Karpas-422 (cell line): ENCODE results near the gene TAGLN. TPM values are rescaled to one million over a fixed set of nuclear protein-coding genes. Genes with fewer than 3 reads are reported as not detected.

Source experiments
- DNase-seq: peaks from one replicate; pipeline ENCODE4 v3.0.0-alpha.2; 2015
- H2AFZ ChIP-seq: fragments of 200-600 bp; sonication (generic); 2 replicates; pipeline ENCODE4 v1.6.1; 2014; ENCODE audit warnings: antibody characterized with exemption, low read length, mixed read lengths
- H3K27ac ChIP-seq: fragments of 200-600 bp; sonication (generic); 2 replicates; pipeline ENCODE4 v1.5.1; 2014; ENCODE audit warnings: mild to moderate bottlenecking, low read length, moderate library complexity
- H3K27me3 ChIP-seq: fragments of 200-600 bp; sonication (generic); 2 replicates; pipeline ENCODE4 v1.6.1; 2014; ENCODE audit warnings: low read length, mixed read lengths
- H3K36me3 ChIP-seq: fragments of 200-600 bp; sonication (generic); 2 replicates; pipeline ENCODE4 v1.6.1; 2014; ENCODE audit warnings: low read length, mixed read lengths; ENCODE audit not compliant: insufficient read depth
- H3K4me1 ChIP-seq: fragments of 200-600 bp; sonication (generic); 2 replicates; pipeline ENCODE4 v1.6.1; 2014; ENCODE audit warnings: mild to moderate bottlenecking, low read length, mixed read lengths
- H3K4me2 ChIP-seq: fragments of 200-600 bp; sonication (generic); 2 replicates; pipeline ENCODE4 v1.6.1; 2014; ENCODE audit warnings: low read length, low read depth, mild to moderate bottlenecking; ENCODE audit not compliant: poor library complexity, severe bottlenecking
- H3K4me3 ChIP-seq: fragments of 200-600 bp; sonication (generic); 2 replicates; pipeline ENCODE4 v1.5.1; 2014; ENCODE audit warnings: mild to moderate bottlenecking, antibody characterized with exemption, low read length, mixed read lengths
- H3K79me2 ChIP-seq: fragments of 200-600 bp; sonication (generic); 2 replicates; pipeline ENCODE4 v1.6.1; 2014; ENCODE audit warnings: mild to moderate bottlenecking, low read length, mixed read lengths
- H3K9ac ChIP-seq: fragments of 200-600 bp; sonication (generic); 2 replicates; pipeline ENCODE4 v1.6.0; 2014; ENCODE audit warnings: low read length
- H3K9me2 ChIP-seq: fragments of 200-600 bp; sonication (generic), shearing (Covaris generic); replicated peaks from 2 replicates; pipeline ENCODE4 v1.6.0; 2014; ENCODE audit warnings: mild to moderate bottlenecking, low read length, moderate library complexity; ENCODE audit not compliant: insufficient read depth
- H3K9me3 ChIP-seq: fragments of 300-700, 200-600 bp; sonication (generic); 2 replicates; pipeline ENCODE4 v1.6.1; 2014; ENCODE audit warnings: low read length, mixed read lengths
- H4K20me1 ChIP-seq: fragments of 200-600 bp; sonication (generic); 2 replicates; pipeline ENCODE4 v1.6.1; 2014; ENCODE audit warnings: mild to moderate bottlenecking, antibody characterized with exemption, low read length, low read depth; ENCODE audit not compliant: insufficient read depth
- total RNA-seq: library from RNA; depleted of rRNA; stranded (reverse); fragments of >200 nt; shearing (Covaris generic); gene quantifications from 2 replicates; pipeline ENCODE4 v1.2.3, GENCODE V29; 2014; ENCODE audit warnings: low replicate concordance; rRNA removed

The TAGLN gene
- 3.3 TPM in 2 replicates for total RNA-seq

DNA sequence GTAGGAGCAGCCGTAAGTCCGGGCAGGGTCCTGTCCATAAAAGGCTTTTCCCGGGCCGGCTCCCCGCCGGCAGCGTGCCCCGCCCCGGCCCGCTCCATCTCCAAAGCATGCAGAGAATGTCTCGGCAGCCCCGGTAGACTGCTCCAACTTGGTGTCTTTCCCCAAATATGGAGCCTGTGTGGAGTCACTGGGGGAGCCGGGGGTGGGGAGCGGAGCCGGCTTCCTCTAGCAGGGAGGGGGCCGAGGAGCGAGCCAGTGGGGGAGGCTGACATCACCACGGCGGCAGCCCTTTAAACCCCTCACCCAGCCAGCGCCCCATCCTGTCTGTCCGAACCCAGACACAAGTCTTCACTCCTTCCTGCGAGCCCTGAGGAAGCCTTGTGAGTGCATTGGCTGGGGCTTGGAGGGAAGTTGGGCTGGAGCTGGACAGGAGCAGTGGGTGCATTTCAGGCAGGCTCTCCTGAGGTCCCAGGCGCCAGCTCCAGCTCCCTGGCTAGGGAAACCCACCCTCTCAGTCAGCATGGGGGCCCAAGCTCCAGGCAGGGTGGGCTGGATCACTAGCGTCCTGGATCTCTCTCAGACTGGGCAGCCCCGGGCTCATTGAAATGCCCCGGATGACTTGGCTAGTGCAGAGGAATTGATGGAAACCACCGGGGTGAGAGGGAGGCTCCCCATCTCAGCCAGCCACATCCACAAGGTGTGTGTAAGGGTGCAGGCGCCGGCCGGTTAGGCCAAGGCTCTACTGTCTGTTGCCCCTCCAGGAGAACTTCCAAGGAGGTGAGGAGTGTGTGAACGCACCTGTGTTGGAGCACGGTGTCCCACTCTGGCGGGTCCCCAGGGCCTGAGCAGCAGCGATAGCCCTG lies at the start of gene TAGLN:
TAGLN (plus strand) TSS at position 318 of the 863 bp plus-strand sequence. CDS start 3,644 bp downstream, outside the sequence.
- Histone ChIP-seq H3K4me2 (no peak within 1 kb of the TSS), H3K27me3 (no peaks in the 10 kb centered on the region), H3K27ac (no peak within 1 kb of the TSS), H3K9me2 (no peaks in the 10 kb centered on the region), H4K20me1 (no peaks in the 10 kb centered on the region), H3K4me1 (no peaks in the 10 kb centered on the region), H3K79me2 (no peaks in the 10 kb centered on the region), H3K36me3 (no peaks in the 10 kb centered on the region), H3K4me3 (no peak within 1 kb of the TSS), H3K9me3 (no peaks in the 10 kb centered on the region), H3K9ac (no peak within 1 kb of the TSS), H2AFZ (no peak within 1 kb of the TSS)
- no peak for DNase-seq

DNA sequence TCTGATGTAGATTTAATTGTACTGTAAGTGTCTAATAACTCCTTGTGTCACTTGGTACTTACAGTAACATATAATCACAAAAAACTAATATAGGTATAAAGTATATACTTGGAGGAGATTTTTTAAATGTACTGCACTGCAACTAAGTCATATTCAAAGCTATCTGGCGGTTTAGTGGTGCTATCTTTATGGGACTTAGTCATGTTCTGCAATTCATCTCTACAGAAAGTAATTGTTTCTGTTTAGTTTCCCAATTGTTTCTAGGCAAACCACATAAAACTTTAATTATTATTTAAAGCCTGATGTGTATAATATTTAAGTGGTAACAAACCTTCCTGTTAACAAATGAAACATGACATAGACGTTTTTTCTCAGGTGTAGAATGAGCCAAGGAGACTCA lies 47.1 kb upstream of the TAGLN start:
- peaks cover 3% of the 10 kb centered on the region; the same call in 1 of the 2 replicates for H3K36me3 ChIP-seq
- no peak overlapping the region for H3K9ac ChIP-seq
- no peak overlapping the region for H3K4me2 ChIP-seq
- H3K9me3 ChIP-seq, result no peaks in the 10 kb centered on the region
- no peak overlapping the region for H3K4me3 ChIP-seq
- H3K27me3 ChIP-seq, result no peaks in the 10 kb centered on the region
- no peaks in the 10 kb centered on the region for H3K9me2 ChIP-seq
- no peak overlapping the region for H2AFZ ChIP-seq
- DNase-seq, result no peak
- peaks cover 86% of the 10 kb centered on the region for H3K79me2 ChIP-seq
- no peak overlapping the region for H3K27ac ChIP-seq
- H3K4me1 ChIP-seq, result no peaks in the 10 kb centered on the region
- no peaks in the 10 kb centered on the region for H4K20me1 ChIP-seq

DNA sequence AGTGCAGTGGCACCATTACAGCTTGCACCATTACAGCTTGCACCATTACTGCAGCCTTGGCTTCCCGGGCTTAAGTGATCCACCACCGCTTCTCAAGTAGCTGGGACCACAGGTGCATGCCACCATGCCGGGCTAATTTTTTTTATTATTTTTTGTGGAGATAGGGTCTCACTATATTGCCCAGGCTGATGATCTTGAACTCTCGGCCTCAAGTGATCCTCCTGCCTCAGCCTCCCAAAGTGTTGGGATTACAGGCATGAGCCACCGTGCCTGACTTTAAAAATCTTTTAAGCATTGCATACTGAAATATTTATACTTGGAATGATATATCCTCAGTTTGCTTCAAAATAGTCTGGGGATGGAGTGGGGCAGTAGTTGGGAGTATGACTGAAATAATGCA lies 44.7 kb upstream of the TAGLN start:
- no peak overlapping the region for H3K4me2 ChIP-seq
- H2AFZ ChIP-seq, result no peak overlapping the region
- no peak overlapping the region for H3K9ac ChIP-seq
- no peak overlapping the region for H3K27ac ChIP-seq
- peaks cover 87% of the 10 kb centered on the region for H3K79me2 ChIP-seq
- H3K4me3 ChIP-seq, result no peak overlapping the region
- no peaks in the 10 kb centered on the region for H3K27me3 ChIP-seq
- peaks cover 3% of the 10 kb centered on the region; the same call in 1 of the 2 replicates for H3K36me3 ChIP-seq
- no peak for DNase-seq
- H4K20me1 ChIP-seq, result no peaks in the 10 kb centered on the region
- no peaks in the 10 kb centered on the region for H3K9me3 ChIP-seq
- no peaks in the 10 kb centered on the region for H3K4me1 ChIP-seq
- no peaks in the 10 kb centered on the region for H3K9me2 ChIP-seq

DNA sequence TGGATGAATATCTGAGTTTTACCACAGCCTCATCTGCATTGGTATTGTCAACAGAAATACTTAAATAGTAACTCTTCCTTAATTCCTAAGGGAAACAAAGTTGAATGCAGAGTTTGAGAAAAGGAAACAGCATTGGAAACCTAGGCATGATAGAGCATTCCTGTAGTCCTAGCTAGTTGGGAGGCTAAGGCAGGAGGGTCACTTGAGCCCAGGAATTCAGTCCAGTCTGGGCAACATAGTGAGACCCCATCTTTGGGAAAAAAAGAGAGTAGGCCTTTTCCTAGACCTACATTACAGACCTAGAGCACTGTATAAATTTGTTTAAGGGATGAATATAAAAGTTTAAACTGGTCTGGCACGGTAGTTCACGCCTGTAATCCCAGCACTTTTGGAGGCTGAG lies 41.7 kb upstream of the TAGLN start:
- no peak overlapping the region for H3K4me3 ChIP-seq
- H3K4me2 ChIP-seq, result no peak overlapping the region
- H3K79me2 ChIP-seq, result peaks cover 74% of the 10 kb centered on the region
- peaks cover 5% of the 10 kb centered on the region for H3K36me3 ChIP-seq
- no peaks in the 10 kb centered on the region for H4K20me1 ChIP-seq
- H3K27me3 ChIP-seq, result no peaks in the 10 kb centered on the region
- no peaks in the 10 kb centered on the region for H3K9me3 ChIP-seq
- H3K4me1 ChIP-seq, result no peaks in the 10 kb centered on the region
- no peak overlapping the region for H2AFZ ChIP-seq
- H3K9me2 ChIP-seq, result no peaks in the 10 kb centered on the region
- H3K9ac ChIP-seq, result no peak overlapping the region
- no peak for DNase-seq
- H3K27ac ChIP-seq, result no peak overlapping the region

DNA sequence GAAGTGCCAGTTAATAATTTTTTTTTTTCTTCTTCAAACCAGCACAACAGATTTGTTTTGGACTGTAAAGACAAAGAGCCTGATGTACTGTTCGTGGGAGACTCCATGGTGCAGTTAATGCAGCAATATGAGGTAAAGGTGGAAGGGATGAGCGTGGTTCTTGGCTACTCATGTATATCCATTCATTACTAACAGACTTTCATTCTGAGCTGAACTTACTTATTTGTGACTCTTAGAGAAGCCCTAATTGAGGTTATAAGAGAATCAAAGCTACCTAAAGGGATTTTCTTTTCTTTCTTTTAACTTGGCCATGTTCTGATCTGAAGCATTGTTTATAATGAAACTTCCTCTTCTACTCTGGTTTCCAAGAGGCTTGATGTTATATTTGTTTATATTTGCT lies 39.3 kb upstream of the TAGLN start:
- no peaks in the 10 kb centered on the region for H4K20me1 ChIP-seq
- no peak overlapping the region for H3K9ac ChIP-seq
- H2AFZ ChIP-seq, result no peak overlapping the region
- no peaks in the 10 kb centered on the region for H3K4me1 ChIP-seq
- H3K4me2 ChIP-seq, result no peak overlapping the region
- H3K27me3 ChIP-seq, result no peaks in the 10 kb centered on the region
- no peaks in the 10 kb centered on the region for H3K9me3 ChIP-seq
- peaks cover 5% of the 10 kb centered on the region; the same call in 1 of the 2 replicates for H3K36me3 ChIP-seq
- H3K27ac ChIP-seq, result no peak overlapping the region
- no peak for DNase-seq
- H3K79me2 ChIP-seq, result peaks cover 51% of the 10 kb centered on the region
- H3K4me3 ChIP-seq, result no peak overlapping the region
- H3K9me2 ChIP-seq, result no peaks in the 10 kb centered on the region

DNA sequence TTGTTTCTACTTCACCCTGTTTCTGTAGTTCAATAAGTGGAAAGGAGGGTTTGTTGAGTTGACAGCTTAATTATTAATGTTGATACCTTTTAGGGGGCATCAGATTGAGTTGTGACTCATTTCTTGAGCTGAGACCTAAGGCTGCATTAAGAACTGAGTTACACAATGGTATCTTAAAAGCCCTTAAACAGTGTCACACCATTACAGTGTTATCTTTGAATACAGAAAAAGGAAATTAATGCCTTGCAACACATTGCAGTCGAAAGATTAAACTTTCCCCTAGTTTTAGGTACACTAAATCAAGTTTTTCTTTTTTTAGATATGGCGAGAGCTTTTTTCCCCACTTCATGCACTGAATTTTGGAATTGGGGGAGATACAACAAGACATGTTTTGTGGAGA lies 38.3 kb upstream of the TAGLN start:
- H3K9ac ChIP-seq, result no peak overlapping the region
- no peak overlapping the region for H3K4me2 ChIP-seq
- H3K9me2 ChIP-seq, result no peaks in the 10 kb centered on the region
- no peaks in the 10 kb centered on the region for H3K9me3 ChIP-seq
- peaks cover 5% of the 10 kb centered on the region; the same call in 1 of the 2 replicates for H3K36me3 ChIP-seq
- H2AFZ ChIP-seq, result no peak overlapping the region
- H3K4me1 ChIP-seq, result no peaks in the 10 kb centered on the region
- DNase-seq, result no peak
- no peak overlapping the region for H3K27ac ChIP-seq
- no peak overlapping the region for H3K4me3 ChIP-seq
- H3K79me2 ChIP-seq, result peaks cover 41% of the 10 kb centered on the region
- no peaks in the 10 kb centered on the region for H4K20me1 ChIP-seq
- H3K27me3 ChIP-seq, result no peaks in the 10 kb centered on the region

DNA sequence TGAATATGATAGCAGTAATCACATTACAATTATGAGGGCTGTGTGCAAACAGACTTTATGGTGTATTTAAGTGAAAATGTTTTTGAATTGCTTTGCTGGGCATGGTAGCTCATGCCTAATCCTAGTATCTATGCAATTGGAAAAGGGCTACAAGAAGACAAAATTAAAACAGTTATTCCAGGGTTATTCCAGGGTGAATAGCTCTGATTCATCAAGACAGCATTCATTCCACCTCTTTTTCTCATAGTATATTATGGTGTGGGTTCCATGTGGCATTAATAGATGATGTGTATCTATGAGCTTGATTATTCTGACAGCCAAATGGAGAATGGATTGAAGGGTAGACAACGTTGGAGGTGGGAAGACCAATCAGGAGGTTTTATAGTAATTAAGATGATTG lies 32.7 kb upstream of the TAGLN start:
- Histone ChIP-seq H2AFZ (no peak overlapping the region), H3K4me3 (no peak overlapping the region), H3K27ac (no peak overlapping the region), H3K9me3 (no peaks in the 10 kb centered on the region), H3K36me3 (0 out of 2 replicates have a peak, but pooled peaks cover 3% of the 10 kb centered on the region), H3K4me2 (no peak overlapping the region), H4K20me1 (no peaks in the 10 kb centered on the region), H3K9ac (no peak overlapping the region), H3K9me2 (no peaks in the 10 kb centered on the region), H3K4me1 (no peaks in the 10 kb centered on the region), H3K27me3 (no peaks in the 10 kb centered on the region), H3K79me2 (0 out of 2 replicates have a peak, but pooled peaks cover 4% of the 10 kb centered on the region)
- no peak for DNase-seq

DNA sequence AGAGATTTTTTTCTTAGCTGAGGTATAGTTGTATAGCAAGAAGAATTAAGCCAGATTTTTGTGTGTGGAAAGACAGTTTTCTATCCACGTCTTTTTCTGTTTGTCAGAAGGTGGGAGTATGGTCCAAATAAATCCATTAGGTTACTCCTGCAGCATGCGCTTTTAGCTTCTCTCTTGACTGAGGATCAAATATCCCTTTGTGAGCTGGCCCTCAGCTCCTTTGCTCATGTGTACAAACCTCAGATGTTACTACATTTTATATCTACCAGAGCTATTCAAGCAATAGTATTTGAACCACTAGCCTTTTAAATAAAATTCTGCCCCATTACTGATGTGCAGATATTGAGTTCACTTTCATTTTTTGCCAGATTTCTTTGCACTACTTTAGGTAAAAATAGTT lies 29.4 kb upstream of the TAGLN start:
- 0 out of 2 replicates have a peak, but pooled peaks cover 3% of the 10 kb centered on the region for H3K36me3 ChIP-seq
- no peaks in the 10 kb centered on the region for H4K20me1 ChIP-seq

More for the DNA sequence above, 29.4 kb upstream of the TAGLN start:
- Histone ChIP-seq H3K4me1 (no peaks in the 10 kb centered on the region), H3K9me3 (no peaks in the 10 kb centered on the region), H3K27me3 (no peaks in the 10 kb centered on the region), H3K9me2 (no peaks in the 10 kb centered on the region), H3K4me3 (no peak overlapping the region), H3K4me2 (no peak overlapping the region), H3K27ac (no peak overlapping the region), H2AFZ (no peak overlapping the region), H3K79me2 (no peaks in the 10 kb centered on the region), H3K9ac (no peak overlapping the region)
- DNase-seq, result no peak
